SK-N-SH treated with all-trans-retinoic acid at 6 μM for 48 hours (cell line): ENCODE data around the gene IQCM.

ENCODE experiments used
- ATAC-seq: fragments of 200-7000 bp; cut with Tn5 transposase; 3 replicates; pipeline ENCODE4 v1.9.1; 2020; ENCODE audit warnings: mild to moderate bottlenecking, moderate library complexity
- ARNTL ChIP-seq: fragments of 450-650 bp; formaldehyde crosslinking; IDR thresholded peaks from 2 replicates; pipeline ENCODE4 v1.5.0; 2020; ENCODE audit warnings: low read depth, mild to moderate bottlenecking, moderate library complexity, borderline replicate concordance
- BACH2 ChIP-seq: fragments of 250-450 bp; sonication (Bioruptor Pico); IDR thresholded peaks from 2 replicates; pipeline ENCODE4 v1.9.0; 2021; ENCODE audit warnings: mild to moderate bottlenecking, borderline replicate concordance
- CREB5 ChIP-seq: fragments of 250-450 bp; sonication (Bioruptor Pico); IDR thresholded peaks from 2 replicates; pipeline ENCODE4 v1.5.1; 2020; ENCODE audit warnings: low read depth, mild to moderate bottlenecking, moderate library complexity
- CSDC2 ChIP-seq: fragments of 250-450 bp; sonication (Bioruptor Pico); IDR thresholded peaks from 2 replicates; pipeline ENCODE4 v1.5.0; 2020; ENCODE audit warnings: mild to moderate bottlenecking, moderate library complexity
- CSRNP3 ChIP-seq: fragments of 250-450 bp; sonication (Bioruptor Pico); IDR thresholded peaks from 2 replicates; pipeline ENCODE4 v1.5.1; 2021; ENCODE audit warnings: mild to moderate bottlenecking, moderate library complexity
- ESRRG ChIP-seq: fragments of 250-450 bp; sonication (Bioruptor Pico); IDR thresholded peaks from 2 replicates; pipeline ENCODE4 v1.6.1; 2021; ENCODE audit warnings: mild to moderate bottlenecking
- GLIS3 ChIP-seq: fragments of 250-450 bp; sonication (Bioruptor Pico); IDR thresholded peaks from 2 replicates; pipeline ENCODE4 v1.5.0; 2020; ENCODE audit warnings: mild to moderate bottlenecking, moderate library complexity
- ISL1 ChIP-seq: fragments of 250-450 bp; sonication (Bioruptor Pico); IDR thresholded peaks from 2 replicates; pipeline ENCODE4 v2.1.2; 2022; ENCODE audit warnings: mild to moderate bottlenecking, moderate library complexity
- OSR1 ChIP-seq: fragments of 250-450 bp; sonication (Bioruptor Pico); IDR thresholded peaks from 2 replicates; pipeline ENCODE4 v1.8.0; 2022; ENCODE audit warnings: moderate library complexity, mild to moderate bottlenecking, inconsistent platforms
- PATZ1 ChIP-seq: fragments of 250-450 bp; sonication (Bioruptor Pico); IDR thresholded peaks from 2 replicates; pipeline ENCODE4 v1.8.0; 2020; ENCODE audit warnings: mild to moderate bottlenecking, moderate library complexity, borderline replicate concordance
- POU6F1 ChIP-seq: fragments of 250-450 bp; sonication (Bioruptor Pico); IDR thresholded peaks from 2 replicates; pipeline ENCODE4 v1.8.0; 2021; ENCODE audit warnings: low read depth, mild to moderate bottlenecking, moderate library complexity, borderline replicate concordance
- RARB ChIP-seq: fragments of 250-450 bp; sonication (Bioruptor Pico); IDR thresholded peaks from 2 replicates; pipeline ENCODE4 v1.8.0; 2021; ENCODE audit warnings: mild to moderate bottlenecking, moderate library complexity
- SNAI2 ChIP-seq: fragments of 250-450 bp; sonication (Bioruptor Pico); IDR thresholded peaks from 2 replicates; pipeline ENCODE4 v1.5.0; 2020; ENCODE audit warnings: mild to moderate bottlenecking, moderate library complexity
- TCF4 ChIP-seq: fragments of 250-450 bp; sonication (Bioruptor Pico); IDR thresholded peaks from 2 replicates; pipeline ENCODE4 v1.8.0; 2021; ENCODE audit warnings: mild to moderate bottlenecking, moderate library complexity, borderline replicate concordance
- TOX ChIP-seq: fragments of 250-450 bp; sonication (Bioruptor Pico); IDR thresholded peaks from 2 replicates; pipeline ENCODE4 v1.8.0; 2021; ENCODE audit warnings: mild to moderate bottlenecking, moderate library complexity, borderline replicate concordance
- TSHZ2 ChIP-seq: fragments of 250-450 bp; sonication (Bioruptor Pico); IDR thresholded peaks from 2 replicates; pipeline ENCODE4 v1.5.0; 2020; ENCODE audit warnings: mild to moderate bottlenecking, moderate library complexity
- ZC3H10 ChIP-seq: fragments of 250-450 bp; sonication (Bioruptor Pico); IDR thresholded peaks from 2 replicates; pipeline ENCODE4 v1.5.1; 2021; ENCODE audit warnings: mild to moderate bottlenecking, moderate library complexity
- ZFP3 ChIP-seq: fragments of 250-450 bp; sonication (Bioruptor Pico); IDR thresholded peaks from 2 replicates; pipeline ENCODE4 v1.5.0; 2020; ENCODE audit warnings: mild to moderate bottlenecking, moderate library complexity
- ZFP30 ChIP-seq: fragments of 450-650 bp; formaldehyde crosslinking; IDR thresholded peaks from 2 replicates; pipeline ENCODE4 v1.5.0; 2022; ENCODE audit warnings: mild to moderate bottlenecking, moderate library complexity
- ZNF565 ChIP-seq: fragments of 450-650 bp; formaldehyde crosslinking; conservative IDR thresholded peaks from 2 replicates; pipeline ENCODE4 v1.5.0; 2020; ENCODE audit warnings: low read depth, mild to moderate bottlenecking, moderate library complexity
- ZNF70 ChIP-seq: fragments of 450-650 bp; formaldehyde crosslinking; IDR thresholded peaks from 2 replicates; pipeline ENCODE4 v1.5.0; 2020; ENCODE audit warnings: mild to moderate bottlenecking, moderate library complexity
- ZNF8 ChIP-seq: fragments of 450-650 bp; formaldehyde crosslinking; IDR thresholded peaks from 2 replicates; pipeline ENCODE4 v1.5.0; 2020; ENCODE audit warnings: mild to moderate bottlenecking, moderate library complexity

Gene IQCM

GRCh38 chr4:149790172-149790907 lies 25.3 kb downstream of the IQCM start:
- TF ChIP-seq PATZ1 (CRISPR knock-in tag): no peak
- TF ChIP-seq ZNF565 (CRISPR knock-in tag): no peak
- TF ChIP-seq CREB5: no peak
- no peak for TF ChIP-seq SNAI2 (CRISPR knock-in tag)
- no peak for TF ChIP-seq BACH2 (CRISPR knock-in tag)
- TF ChIP-seq GLIS3: no peak
- no peak for TF ChIP-seq ZFP30 (CRISPR knock-in tag)
- TF ChIP-seq POU6F1 (CRISPR knock-in tag): no peak
- TF ChIP-seq TOX (CRISPR knock-in tag): no peak
- TF ChIP-seq RARB (CRISPR knock-in tag): no peak
- no peak for ATAC-seq

GRCh38 chr4:149788300-149788699 lies 27.3 kb downstream of the IQCM start:
- TF ChIP-seq POU6F1 (CRISPR knock-in tag): no peak
- TF ChIP-seq TCF4 (CRISPR knock-in tag): no peak
- TF ChIP-seq ARNTL: no peak
- no peak for TF ChIP-seq CSDC2
- no peak for TF ChIP-seq ZNF70
- TF ChIP-seq ISL1 (CRISPR knock-in tag): no peak
- TF ChIP-seq ESRRG (CRISPR knock-in tag): no peak
- TF ChIP-seq OSR1: no peak
- TF ChIP-seq TOX (CRISPR knock-in tag): no peak
- TF ChIP-seq PATZ1 (CRISPR knock-in tag): no peak
- TF ChIP-seq TSHZ2 (CRISPR knock-in tag): no peak
- TF ChIP-seq ZC3H10: no peak
- TF ChIP-seq CSRNP3 (CRISPR knock-in tag): no peak
- no peak for TF ChIP-seq BACH2 (CRISPR knock-in tag)
- TF ChIP-seq GLIS3: no peak
- TF ChIP-seq SNAI2 (CRISPR knock-in tag): no peak
- TF ChIP-seq ZFP3 (CRISPR knock-in tag): no peak
- TF ChIP-seq ZNF8: no peak
- no peak for TF ChIP-seq CREB5
- no peak for TF ChIP-seq ZFP30 (CRISPR knock-in tag)
- no peak for ATAC-seq
